OCI-LY3 (cell line): ENCODE measurements around the gene ISLR.

Experiments
- EZH2phosphoT487 ChIP-seq: fragments of 200-600 bp; shearing (Covaris generic); IDR thresholded peaks from 2 replicates; pipeline ENCODE4 v1.6.1; 2018; ENCODE audit warnings: antibody characterized with exemption, mixed run types, low read depth
- TF ChIP-seq, protein P1 (sequence below): fragments of 200-600, 300-600 bp; sonication (generic); IDR thresholded peaks from 2 replicates; pipeline ENCODE4 v1.5.1; 2014; ENCODE audit warnings: antibody characterized with exemption, low read length, low read depth

DNA sequence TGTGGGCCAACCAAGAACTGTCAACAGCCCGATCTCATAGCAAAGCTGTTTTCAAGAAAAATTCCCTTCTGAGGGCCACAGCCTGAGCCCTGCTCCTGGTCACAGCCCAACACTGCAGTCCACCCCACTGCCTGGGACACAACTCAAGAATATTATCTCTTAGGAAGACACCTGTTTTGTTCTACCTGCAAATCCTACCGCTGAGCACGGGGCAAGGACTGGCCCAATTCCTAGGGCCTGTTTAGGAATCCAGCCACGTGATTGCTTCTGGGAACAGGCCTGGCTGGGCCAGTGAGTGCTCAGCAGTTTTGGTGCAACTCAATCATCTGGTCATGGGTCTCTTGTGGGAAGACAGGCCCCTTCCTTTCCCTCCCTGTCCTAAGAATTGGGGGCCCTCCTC, 34.9 kb upstream of the ISLR start:
- TF ChIP-seq, protein P1, sequence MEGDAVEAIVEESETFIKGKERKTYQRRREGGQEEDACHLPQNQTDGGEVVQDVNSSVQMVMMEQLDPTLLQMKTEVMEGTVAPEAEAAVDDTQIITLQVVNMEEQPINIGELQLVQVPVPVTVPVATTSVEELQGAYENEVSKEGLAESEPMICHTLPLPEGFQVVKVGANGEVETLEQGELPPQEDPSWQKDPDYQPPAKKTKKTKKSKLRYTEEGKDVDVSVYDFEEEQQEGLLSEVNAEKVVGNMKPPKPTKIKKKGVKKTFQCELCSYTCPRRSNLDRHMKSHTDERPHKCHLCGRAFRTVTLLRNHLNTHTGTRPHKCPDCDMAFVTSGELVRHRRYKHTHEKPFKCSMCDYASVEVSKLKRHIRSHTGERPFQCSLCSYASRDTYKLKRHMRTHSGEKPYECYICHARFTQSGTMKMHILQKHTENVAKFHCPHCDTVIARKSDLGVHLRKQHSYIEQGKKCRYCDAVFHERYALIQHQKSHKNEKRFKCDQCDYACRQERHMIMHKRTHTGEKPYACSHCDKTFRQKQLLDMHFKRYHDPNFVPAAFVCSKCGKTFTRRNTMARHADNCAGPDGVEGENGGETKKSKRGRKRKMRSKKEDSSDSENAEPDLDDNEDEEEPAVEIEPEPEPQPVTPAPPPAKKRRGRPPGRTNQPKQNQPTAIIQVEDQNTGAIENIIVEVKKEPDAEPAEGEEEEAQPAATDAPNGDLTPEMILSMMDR = no peak
- TF ChIP-seq EZH2phosphoT487 = no peak
